EH (cell line): ENCODE results near the gene SAA2.
"Not testable (repeated sequence)": the region's sequence is repeated elsewhere in the genome, so short reads cannot be mapped to it uniquely, and the experiment has no call there.

ENCODE experiments used
- DNase-seq: peaks from one replicate; pipeline ENCODE4 v3.0.0-alpha.2; 2015; ENCODE audit warnings: low read depth

The SAA2 gene

DNA sequence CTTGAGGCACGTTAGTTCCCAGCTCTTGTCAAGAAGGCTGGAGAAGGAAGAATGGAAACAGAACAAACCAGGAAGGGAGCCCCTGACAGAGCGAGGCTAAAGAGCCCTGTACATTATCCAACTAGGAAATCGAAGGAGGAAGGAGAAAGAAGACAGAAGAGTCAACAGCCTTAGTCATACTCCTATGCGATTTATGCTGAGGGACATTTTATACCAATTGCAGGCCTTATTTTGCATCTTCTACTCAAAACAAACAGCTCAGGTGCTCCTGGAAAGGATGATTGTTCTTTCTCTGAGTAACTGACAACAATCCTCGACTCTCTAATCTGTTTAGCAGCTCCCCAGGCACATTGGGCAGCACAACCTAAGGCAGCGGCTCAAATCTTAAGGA, 1.3 kb downstream of the SAA2 start:
- not testable (repeated sequence) for DNase-seq

DNA sequence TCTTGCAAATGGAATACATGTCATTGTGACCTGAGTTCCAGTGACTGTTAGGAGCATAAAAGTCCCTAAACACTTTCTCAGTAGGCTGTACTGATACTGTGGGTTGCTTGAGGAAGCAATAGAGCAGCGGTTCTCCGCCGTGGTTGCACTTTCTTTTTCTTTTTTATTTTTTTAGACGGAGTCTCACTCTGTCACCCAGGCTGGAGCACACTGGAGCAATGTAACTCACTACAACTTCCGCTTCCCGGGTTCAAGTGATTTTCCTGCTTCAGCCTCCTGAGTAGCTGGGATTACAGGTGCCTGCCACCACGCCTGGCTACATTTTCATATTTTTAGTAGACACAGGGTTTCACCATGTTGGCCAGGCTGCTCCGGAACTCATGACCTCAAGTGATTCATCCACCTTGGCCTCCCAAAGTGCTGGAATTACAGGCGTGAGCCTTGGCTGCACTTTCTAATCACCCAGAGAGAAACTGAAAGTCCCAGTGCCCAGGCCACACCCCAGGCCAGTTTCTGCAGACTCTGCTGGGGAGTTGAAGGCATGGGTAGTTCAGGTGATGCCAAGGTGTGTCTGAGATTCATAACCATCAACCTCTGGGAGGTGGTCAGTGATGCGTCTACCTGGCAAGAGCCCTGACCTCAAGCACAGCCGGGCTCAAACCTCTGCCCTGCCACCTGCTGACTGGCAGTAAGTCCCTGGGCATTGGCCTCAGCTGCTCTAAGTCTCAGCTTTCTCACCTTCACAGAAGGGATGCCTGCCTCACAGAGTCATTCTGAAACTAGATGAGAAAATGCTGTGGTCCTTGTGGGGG, 1.9 kb downstream of the SAA2 start:
- DNase-seq = not testable (repeated sequence)

DNA sequence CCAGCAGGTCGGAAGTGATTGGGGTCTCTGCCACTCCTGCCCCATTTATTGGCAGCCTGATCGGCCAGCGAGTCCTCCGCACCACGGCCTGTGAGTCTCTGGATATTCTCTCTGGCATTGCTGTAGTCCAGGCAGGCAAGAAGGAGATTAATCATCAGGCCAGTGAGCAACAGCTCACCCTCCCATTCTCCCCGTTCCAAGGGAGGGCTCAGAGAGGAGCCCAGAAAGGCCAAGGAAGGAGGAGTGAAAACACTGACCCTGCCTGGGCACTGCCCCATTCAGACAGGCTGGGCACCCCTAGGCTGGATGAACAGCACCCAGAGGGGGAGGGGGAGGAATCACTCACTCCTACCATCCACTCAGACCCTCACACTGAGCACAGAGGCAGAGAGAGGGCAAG, 3.1 kb downstream of the SAA2 start:
- DNase-seq = peak; percentile 19

DNA sequence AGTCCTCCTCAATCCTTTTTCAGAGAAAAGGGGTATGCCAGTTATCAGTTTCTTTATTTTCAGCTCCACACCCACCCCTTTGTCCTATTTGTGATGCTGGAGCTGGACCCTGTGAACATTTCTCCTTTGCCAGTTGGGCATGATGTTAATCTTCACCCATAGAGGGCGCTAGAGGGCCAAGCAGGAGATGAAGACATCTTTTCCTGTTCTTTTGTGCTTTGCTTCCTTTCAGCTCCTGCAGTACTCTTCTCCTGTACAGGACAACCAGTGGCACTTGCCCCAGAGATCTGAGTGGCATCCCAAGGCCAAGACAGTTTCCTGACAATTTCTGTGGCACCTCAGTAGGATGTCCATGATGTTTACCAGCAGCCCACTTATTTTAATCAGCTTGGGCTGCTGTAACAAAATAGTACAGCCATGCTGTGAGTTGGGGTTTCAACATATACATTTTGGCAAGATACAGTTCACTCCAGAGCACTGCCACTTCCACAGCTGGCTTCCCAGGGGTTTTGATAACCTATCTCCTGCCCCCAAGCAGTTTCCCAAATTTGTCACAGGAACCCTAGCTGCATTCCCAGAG, 4.6 kb downstream of the SAA2 start:
- DNase-seq = peak; percentile 77

DNA sequence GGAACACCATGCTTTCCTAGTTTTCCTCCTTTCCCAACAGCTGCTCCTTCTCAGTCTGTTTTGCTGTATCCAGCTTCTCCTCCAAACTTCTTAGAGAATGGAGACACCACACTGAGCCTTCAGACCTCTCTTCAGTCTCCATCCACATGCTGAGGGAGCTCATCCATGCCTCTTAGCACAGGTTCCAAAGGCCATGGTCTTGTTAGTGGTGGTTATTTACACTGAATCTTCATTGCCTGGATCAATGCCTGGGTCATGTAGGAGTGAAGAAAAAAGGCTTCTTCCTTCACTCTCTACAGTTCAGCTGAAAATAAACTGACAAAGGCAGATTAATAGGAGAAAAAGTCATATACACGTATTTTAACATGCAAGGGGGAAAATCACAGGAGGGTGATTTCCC, 8.8 kb downstream of the SAA2 start:
- no peak for DNase-seq

DNA sequence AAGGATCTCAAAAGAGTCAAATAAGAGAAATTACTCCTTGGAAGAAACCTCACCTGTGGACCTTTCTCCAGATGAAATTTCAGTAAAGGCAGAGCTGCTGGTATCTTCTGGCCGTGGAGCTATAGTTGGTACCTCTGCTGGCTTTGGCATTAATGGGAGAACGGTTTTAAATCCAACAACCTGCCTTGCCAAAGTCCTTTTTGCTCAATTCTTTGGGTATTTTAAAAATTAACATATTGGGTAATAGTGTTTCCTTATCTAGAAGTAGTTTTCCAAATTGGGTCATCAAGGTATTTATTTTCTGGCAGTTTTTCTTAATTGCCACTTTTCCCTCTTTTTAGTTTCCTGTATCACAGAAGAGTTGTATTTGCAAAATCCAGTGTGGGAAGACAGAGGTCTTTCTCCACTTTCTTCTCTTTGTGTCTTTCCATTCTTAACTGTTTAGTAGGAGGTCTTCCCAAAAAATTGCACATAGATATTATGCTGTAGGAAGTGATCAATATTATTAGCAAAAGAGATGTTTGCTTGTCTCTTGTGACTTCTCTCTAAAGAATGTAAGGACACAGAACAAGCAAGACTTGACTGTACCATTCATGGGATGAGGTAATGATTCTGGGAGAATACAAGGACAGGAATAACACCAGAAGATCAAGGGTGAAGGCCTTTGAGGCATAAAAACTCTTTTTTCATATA, 11.7 kb downstream of the SAA2 start, which contains the start of gene SAA4:
Gene SAA4, minus strand, starts transcription at position 139 of the 693 bp plus-strand sequence. CDS start 876 bp downstream, outside the sequence.
- DNase-seq = no peak

DNA sequence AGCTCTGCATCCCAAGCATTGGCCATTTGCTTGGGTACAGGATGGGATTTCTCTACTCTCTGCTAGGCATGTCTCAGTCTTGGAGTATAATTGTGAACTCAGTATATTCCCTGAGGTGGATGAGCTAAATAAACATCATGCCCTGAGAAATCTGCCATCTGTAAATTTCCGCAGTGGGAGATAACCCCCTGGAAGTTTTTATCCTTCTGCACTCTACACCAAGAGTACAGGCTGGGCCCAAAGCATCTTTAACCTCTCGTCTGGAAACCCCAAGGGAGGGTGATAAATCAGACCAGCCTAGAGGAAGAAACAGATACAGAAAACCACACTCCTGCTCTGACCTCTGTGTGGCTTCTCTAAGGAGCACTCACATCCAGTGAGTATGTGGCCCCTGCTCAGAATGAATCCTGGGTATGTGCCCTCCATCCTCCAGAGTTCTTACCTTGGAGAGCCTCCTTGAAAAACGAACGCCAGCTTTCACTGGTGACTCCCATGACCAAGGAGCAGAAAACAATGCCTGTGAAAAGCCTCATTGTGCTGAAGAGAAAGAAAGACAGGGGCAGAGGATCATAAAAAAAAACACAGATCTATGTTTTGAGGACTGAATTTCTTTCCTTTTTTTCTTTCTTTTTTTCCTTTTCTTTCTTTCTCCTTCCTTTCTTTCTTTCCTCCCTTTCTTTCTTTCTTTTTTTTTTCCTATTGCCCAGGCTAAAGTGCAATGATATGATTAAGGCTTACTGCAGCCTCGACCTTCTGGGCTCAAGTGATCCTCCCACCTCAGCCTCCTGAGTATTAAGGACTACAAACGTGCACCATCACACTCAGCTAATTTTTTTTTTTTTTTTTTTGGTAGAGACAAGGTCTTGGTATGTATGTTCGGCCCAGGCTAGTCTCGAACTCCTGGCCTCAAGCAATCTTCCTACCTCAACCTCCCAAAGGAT, 12.8 kb downstream of the SAA2 start:
- no peak for DNase-seq

DNA sequence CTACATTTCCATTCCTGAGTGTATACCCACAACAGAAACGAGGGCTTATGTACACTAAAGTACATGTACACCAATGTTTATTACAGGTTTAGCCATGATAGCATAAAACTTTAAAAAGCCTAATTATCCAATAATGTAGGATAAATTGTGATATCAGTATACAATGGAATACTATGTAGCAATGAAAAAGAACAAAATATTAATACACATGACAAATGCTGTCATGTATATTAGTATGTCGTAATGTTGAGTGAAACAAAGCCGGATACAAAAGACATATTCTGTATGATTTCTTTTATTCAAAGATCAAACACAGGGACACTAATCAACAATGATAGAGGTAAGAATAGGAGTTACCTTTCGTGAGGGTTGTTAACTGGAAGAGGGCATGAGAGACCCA, 14.6 kb downstream of the SAA2 start:
- no peak for DNase-seq

DNA sequence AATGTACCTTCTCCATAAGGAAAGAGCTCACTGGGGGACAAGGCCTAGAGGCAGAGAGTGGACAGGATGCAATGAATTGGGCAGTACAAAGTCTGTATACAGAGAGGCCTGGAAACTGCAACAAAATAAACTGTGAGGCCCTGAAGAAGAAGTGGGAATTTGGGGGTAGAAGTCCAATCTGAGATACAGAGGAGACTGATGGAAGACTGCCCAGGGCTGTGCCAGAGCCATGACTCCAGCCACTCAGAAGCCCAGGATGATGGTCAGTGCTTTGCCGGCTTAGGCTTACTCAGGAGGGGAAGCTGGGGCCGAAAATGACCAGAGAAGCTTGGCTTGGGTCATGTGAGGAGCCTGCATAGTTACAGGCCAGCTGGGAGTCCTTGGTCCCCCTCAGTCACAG, 17.6 kb downstream of the SAA2 start:
- DNase-seq = no peak

DNA sequence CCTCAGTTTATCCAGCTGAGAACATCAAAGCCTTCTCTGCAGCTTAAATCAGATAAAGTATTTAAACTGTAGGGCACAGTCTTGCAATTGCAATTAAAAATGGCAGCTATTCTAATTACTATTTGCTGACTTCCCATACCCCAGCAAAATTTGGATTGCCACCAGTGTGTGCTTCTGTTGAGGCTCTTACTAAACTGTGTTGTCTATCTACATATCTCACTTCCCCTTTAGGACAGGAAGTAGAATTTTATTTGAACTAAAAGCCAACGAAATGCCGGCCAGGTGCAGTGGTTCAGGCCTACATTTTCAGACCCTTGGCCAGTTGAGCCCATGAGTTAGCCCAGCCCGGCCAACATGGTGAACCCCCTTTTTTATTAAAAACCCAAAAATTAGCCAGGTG, 19.0 kb downstream of the SAA2 start:
- no peak for DNase-seq

DNA sequence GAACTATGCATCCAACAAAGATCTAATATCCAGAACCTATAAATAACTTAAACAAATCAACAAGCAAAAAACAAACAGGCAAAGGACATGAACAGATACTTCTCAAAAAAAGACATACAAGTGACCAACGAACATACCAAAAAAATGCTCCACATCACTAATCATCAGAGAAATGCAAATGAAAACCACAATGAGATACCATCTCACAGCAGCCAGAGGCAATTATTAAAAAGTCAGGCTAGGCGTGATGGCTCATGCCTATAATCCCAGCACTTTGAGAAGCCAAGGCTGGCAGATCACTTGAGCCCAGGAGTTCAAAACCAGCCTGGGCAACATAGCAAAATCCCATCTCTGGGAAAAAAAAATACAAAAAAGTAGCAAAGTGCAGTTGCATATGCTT, 22.6 kb downstream of the SAA2 start:
- peak; percentile 21 for DNase-seq

DNA sequence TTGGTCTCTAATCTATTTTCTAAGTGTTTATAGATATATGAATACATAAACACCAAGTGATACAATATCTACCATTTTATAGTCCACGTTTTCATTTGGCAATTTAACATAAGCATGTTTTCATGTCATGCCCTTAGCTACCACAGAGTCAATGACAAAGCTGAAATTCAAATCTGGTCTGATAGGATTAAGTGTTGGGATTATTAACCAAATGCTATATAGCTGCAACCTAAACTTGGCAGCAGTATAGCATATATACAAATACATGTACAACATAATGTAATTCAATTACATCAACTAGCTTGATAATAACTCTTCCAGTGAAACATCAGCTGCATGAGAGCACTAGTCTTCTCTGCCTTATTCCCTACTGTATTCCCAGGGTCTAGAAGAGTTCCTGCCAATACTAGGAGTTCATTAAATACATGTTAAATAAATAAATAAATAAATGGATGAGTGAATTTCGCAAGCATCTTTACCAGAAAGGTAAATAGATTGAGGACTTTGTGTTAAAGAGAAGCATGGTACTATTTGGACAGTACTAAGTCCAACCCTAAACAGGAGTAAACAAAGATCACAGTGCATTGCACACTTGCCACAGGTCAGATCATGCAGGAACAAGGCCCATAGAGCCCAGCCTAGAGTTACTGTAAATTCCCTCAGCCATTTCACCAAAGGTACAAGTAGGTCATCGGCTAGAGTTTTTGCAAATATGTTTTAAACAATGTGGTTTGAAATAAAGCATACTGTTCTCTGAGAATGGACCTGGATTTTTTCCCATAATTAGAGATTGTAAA, 24.7 kb downstream of the SAA2 start:
- DNase-seq = no peak

DNA sequence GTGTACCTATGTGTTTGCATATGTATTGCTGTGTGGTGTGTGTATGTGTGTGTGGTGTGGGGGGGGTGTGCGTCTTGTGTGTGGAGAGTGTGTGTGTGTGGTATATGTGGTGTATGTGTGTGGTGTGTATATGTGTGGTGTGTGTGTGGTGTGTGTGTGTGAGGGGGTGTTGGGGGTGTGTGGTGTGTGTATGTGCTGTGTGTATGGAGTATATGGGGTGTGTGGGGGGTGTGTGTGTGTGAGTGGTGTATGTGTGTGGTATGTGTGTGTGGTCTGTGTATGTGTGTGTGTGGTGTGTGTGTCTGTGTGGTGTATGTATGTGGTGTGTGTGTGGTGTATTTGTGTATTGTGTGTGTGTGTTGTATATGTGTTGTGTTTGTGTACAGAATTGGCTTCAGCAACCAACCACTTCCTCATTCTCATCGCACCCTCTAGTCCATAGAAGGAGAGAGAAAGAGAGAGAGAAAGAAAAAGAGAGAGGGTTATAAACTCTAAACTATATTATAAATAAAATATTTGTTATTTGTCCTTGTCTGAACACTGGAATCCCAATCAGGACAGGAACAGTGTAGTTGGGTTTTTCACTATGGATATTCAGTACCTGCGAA, 25.6 kb downstream of the SAA2 start:
- no peak for DNase-seq

DNA sequence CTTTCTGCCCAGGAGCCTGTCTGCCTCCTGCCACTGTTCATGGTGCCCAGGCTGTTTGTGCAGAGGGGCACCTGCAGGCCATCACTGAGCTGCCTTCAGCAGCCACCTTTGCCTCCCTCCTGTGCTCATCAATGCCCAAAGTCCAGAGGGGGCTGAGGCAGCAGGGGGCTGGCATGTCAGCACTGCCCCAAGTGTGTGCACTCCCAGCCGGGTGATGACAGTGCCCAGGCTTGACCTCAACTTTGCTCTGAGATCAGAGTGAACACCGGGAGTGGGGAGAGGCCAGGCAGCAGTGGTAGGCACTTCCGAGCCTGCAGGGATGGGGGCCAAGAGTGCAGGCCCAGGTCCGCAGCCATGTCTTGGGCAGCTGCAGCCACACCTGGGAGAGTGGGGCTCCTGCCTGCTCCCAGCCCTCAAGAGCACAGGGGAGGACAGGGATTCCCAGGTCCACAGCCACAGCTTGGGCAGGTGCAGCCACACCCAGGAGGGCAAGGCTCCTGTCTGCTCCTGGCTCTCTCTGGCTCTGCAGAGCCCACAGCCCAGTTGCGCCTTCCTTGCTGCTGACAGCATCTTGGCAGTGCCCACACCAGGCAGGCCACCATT, 27.1 kb downstream of the SAA2 start:
- no peak for DNase-seq

DNA sequence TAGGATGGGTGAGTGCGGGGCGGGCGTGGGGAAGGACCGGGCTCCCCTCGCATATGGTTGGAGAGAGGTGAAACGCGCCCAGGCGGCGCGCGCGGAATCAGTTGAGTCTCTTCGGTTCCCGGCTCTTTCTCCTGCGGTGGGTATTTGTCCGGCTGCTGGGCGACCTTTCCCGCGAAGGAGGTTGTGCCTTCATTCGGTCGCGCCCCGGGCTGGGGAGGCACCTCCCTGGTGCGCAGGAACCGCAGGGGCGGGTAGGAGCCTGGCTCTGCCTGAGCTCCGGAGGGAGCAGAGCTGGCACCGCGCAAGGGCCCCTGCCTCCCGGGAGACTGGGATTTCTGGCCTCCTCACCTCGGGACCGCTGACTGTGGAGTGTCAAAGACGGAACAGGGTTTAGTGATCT, 39.4 kb downstream of the SAA2 start:
- DNase-seq = no peak

DNA sequence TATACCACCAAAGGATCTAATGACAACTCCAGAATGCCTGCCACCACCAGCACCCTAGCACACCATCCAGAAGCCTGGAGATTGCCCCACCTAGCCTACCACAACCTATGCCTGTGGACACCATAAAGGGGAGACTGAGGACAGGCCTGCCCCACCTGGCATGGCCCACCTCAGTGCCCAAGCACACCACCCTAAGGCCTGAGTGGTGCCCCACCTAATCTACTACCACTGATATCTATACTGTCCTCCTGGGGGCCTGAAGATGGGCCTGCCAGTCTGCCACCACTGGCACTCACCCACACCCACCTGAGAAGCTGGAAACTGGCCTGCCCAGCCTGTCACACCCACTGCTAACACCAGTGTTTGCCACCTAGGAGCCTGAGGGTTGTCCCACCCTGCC, 43.7 kb downstream of the SAA2 start:
- DNase-seq = no peak

DNA sequence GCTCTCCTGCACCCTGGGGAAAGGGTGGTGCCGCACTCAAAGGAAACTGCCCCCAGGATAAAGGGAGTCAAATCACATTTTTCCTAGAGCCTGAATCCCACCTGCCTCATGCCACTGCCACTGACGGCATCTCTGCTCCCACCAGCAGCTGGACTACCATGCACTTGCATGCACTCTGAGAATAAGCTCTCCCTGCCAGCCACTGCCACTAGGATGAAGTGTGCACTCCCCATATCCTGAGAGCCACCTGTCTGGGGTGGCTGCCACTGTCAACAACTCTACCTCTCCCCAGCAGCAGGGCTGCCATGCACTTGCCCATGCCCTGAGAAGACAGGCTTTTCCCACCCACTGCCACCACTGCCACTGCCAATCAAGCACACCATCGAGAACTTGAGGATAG, 44.2 kb downstream of the SAA2 start:
- DNase-seq = no peak

DNA sequence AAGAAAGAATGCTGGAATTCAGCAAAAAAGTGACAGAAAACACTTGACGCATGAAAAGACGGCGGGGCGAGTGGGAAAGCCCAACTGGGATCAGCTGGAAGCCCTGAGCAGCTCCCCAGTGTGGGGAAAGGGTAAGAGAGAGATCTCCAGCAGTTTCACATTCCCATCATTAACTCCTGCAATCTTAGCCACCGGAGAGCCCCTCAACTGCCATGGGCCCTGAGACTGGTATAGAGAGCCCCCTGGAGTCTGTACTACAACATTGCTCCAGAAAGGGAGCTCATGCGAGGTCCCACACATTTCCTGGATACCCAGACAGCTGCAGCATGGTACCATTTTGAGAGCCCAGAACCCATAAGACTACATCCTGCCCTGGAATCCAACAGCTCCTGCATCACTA, 44.7 kb downstream of the SAA2 start:
- peak; percentile 24 for DNase-seq

DNA sequence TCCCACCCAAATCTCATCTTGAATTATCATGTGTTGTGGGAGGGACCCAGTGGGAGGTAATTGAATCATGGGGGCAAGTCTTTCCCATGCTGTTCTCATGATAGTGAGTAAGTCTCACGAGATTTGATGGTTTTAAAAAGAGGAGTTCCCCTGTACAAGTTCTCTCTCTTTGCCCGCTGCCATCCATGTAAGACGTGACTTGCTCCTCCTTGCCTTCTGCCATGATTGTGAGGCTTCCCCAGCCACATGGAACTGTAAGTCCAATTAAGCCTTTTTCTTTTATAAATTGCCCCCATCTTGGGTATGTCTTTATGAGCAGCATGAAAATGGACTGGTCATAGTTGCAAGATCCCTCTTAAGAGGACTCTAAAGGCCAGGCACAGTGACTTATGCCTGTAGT, 50.7 kb downstream of the SAA2 start:
- DNase-seq = not testable (repeated sequence)

DNA sequence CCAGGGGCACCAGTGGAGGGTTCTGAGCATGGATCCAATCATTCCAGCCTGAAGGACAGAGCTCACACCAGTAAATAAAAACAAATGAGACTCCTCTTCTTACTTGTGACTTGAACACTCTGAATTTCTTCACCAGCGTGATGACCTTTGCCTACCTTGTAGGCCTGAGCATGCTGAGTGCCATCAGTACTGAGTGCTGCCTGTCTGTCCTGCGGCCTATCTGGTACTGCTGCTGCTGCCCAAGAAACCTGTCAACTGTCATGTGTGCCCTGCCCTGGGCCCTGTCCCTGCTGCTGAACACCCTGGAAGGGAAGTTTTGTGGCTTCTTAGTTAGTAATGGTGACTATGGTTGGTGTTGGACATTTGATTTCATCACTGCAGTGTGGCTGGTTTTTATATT, 51.9 kb downstream of the SAA2 start:
- DNase-seq = no peak
